ENCODE data around the gene ZBTB39.
"Not testable (repeated sequence)": the region's sequence is repeated elsewhere in the genome, so short reads cannot be mapped to it uniquely, and the experiment has no call there.

The ZBTB39 gene

DNA sequence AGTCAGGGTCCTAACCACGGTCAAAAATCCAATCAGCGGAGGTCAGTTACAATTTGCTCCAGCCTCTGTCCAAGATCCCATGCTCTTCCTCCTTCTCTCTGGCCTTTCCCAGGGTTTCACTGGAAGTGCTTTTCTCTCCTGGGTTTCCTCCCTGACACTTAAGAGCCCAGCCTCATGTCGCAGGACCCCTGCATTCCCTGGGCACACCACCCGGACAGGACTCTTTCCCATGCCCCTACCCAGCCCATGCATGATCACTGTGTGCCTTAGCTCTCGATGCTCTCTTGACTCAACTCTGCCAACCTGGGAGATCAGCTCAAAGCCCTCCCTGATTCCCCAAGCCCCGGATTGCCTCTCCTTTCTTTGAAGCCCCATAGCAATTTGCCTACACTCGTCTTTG lies 25.4 kb upstream of the ZBTB39 start:
- no peak overlapping the region for H3K9ac ChIP-seq (ENCODE audit: low read length)
- no peak overlapping the region for H3K27ac ChIP-seq (ENCODE audit: low read depth, low read length)
- H3K27me3 ChIP-seq (ENCODE audit: control insufficient read depth, insufficient read depth, low read length): no peaks in the 10 kb centered on the region
- H3K9me3 ChIP-seq (ENCODE audit: control insufficient read depth, insufficient read depth, low read depth, low read length): no peaks in the 10 kb centered on the region
- no peak overlapping the region for H3K4me3 ChIP-seq (ENCODE audit: low read depth, low read length)
- peaks cover 20% of the 10 kb centered on the region for H3K4me1 ChIP-seq (ENCODE audit: control insufficient read depth, insufficient read depth, low read length)
- H3K36me3 ChIP-seq (ENCODE audit: control insufficient read depth, insufficient read depth, low read length): no peaks in the 10 kb centered on the region

DNA sequence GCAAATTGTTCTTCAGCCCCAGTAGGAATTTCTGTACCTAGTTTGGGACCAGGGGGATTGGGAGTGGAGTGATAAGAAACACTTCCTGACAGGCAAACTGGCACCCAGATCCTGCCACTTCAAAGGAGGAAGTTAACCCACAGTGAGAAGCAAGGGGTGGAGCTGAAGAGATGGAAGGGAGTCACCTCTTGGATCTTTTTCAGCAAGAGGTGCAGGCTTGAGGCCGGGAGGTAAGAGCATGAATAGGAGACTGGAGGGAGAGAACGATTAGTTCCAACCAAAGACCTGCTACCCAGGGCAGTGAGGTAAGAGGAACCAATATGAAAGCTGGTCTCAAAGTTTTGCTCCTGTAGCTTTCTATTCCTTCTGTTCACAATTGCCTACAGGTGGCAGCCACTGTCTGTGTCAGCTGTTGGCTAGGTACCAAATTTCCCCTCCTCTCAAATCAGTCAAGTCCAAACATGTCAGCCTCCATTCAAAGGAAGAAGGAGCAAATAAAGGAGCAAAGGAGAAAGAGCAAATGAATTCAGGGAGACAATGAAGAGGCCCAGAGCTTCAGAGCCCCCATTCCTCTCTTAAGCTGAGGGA lies 24.9 kb upstream of the ZBTB39 start:
- Histone ChIP-seq H3K36me3 (ENCODE audit: control insufficient read depth, insufficient read depth, low read length) (no peaks in the 10 kb centered on the region), H3K4me3 (ENCODE audit: low read depth, low read length) (no peak overlapping the region), H3K9ac (ENCODE audit: low read length) (no peak overlapping the region), H3K9me3 (ENCODE audit: control insufficient read depth, insufficient read depth, low read depth, low read length) (no peaks in the 10 kb centered on the region), H3K27ac (ENCODE audit: low read depth, low read length) (no peak overlapping the region), H3K4me1 (ENCODE audit: control insufficient read depth, insufficient read depth, low read length) (peaks cover 20% of the 10 kb centered on the region), H3K27me3 (ENCODE audit: control insufficient read depth, insufficient read depth, low read length) (no peaks in the 10 kb centered on the region)

DNA sequence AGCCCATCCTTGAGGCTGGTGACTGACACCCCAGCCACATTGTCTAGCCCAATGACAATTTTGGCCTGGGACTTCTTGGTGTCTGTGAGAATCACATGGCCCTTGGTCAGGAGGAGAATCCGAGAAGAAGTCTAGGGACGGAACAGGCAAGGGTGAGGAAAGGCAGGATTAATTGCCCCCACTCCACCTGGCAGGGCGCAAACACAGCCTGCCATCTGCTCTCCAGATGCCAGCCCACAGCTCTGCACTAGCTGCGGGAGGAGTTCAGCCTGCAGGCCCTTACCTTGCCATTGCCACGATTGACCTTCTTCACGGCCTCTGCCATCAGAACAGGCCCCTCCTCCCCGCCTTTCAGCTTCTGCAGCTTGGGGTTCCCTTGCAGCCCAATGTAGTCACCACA lies 23.1 kb upstream of the ZBTB39 start:
- Histone ChIP-seq H3K9me3 (ENCODE audit: control insufficient read depth, insufficient read depth, low read depth, low read length) (no peaks in the 10 kb centered on the region), H3K27me3 (ENCODE audit: control insufficient read depth, insufficient read depth, low read length) (no peaks in the 10 kb centered on the region), H3K27ac (ENCODE audit: low read depth, low read length) (no peak overlapping the region), H3K9ac (ENCODE audit: low read length) (no peak overlapping the region), H3K36me3 (ENCODE audit: control insufficient read depth, insufficient read depth, low read length) (no peaks in the 10 kb centered on the region), H3K4me3 (ENCODE audit: low read depth, low read length) (no peak overlapping the region), H3K4me1 (ENCODE audit: control insufficient read depth, insufficient read depth, low read length) (peaks cover 20% of the 10 kb centered on the region)

GRCh38 chr12:57027805-57028153 lies 21.4 kb upstream of the ZBTB39 start:
- Histone ChIP-seq H3K4me3 (ENCODE audit: low read depth, low read length) (no peak overlapping the region), H3K27ac (ENCODE audit: low read depth, low read length) (no peak overlapping the region), H3K9me3 (ENCODE audit: control insufficient read depth, insufficient read depth, low read depth, low read length) (no peaks in the 10 kb centered on the region), H3K36me3 (ENCODE audit: control insufficient read depth, insufficient read depth, low read length) (no peaks in the 10 kb centered on the region), H3K9ac (ENCODE audit: low read length) (no peak overlapping the region), H3K4me1 (ENCODE audit: control insufficient read depth, insufficient read depth, low read length) (peaks cover 20% of the 10 kb centered on the region), H3K27me3 (ENCODE audit: control insufficient read depth, insufficient read depth, low read length) (no peaks in the 10 kb centered on the region)

DNA sequence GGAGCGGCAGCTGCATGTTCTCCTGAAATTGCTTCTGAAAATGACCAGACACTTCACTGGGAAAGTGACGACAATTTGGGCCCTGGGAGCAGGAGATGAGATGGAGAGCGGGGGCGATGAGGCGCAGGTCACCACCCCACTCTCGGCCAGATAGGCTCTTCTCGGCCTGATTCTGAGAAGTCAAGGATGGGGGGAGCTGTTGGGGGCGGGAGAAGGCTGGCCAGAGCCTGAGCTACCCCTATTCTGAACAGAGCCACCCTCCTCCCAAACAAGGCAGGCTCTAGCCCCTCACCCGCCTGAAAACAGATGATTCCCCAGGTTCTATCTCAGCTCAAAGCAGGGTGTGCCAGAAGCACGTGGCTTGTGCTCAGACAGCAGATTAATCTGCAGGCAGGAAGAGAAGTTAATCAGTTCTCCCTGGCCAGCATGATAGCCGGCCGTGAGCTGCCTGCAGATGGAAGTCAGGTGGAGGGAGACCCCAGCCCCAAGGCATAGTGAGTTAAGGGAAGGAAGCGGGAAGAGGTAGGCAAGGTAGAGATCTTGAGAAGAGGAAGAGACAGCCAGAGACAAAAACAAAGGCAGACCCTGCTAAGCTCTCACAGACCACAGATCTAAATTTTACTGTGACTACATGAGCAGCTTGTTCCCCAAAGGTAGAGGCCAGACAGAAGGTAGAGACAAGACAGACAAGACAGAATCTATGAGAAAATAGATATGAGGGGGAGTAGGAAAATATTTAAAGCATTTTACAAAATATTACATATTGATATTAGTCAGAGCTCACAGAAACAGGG lies 20.9 kb upstream of the ZBTB39 start:
- no peak overlapping the region for H3K27ac ChIP-seq (ENCODE audit: low read depth, low read length)
- peaks cover 20% of the 10 kb centered on the region for H3K4me1 ChIP-seq (ENCODE audit: control insufficient read depth, insufficient read depth, low read length)
- no peak overlapping the region for H3K4me3 ChIP-seq (ENCODE audit: low read depth, low read length)
- H3K9ac ChIP-seq (ENCODE audit: low read length): no peak overlapping the region
- H3K36me3 ChIP-seq (ENCODE audit: control insufficient read depth, insufficient read depth, low read length): no peaks in the 10 kb centered on the region
- H3K27me3 ChIP-seq (ENCODE audit: control insufficient read depth, insufficient read depth, low read length): no peaks in the 10 kb centered on the region
- no peaks in the 10 kb centered on the region for H3K9me3 ChIP-seq (ENCODE audit: control insufficient read depth, insufficient read depth, low read depth, low read length)

GRCh38 chr12:57025196-57025595 lies 18.9 kb upstream of the ZBTB39 start:
- H3K27ac ChIP-seq (ENCODE audit: low read depth, low read length): no peak overlapping the region
- H3K4me3 ChIP-seq (ENCODE audit: low read depth, low read length): no peak overlapping the region
- H3K9ac ChIP-seq (ENCODE audit: low read length): no peak overlapping the region
- peaks cover 12% of the 10 kb centered on the region for H3K4me1 ChIP-seq (ENCODE audit: control insufficient read depth, insufficient read depth, low read length)
- no peaks in the 10 kb centered on the region for H3K36me3 ChIP-seq (ENCODE audit: control insufficient read depth, insufficient read depth, low read length)
- H3K9me3 ChIP-seq (ENCODE audit: control insufficient read depth, insufficient read depth, low read depth, low read length): no peaks in the 10 kb centered on the region
- H3K27me3 ChIP-seq (ENCODE audit: control insufficient read depth, insufficient read depth, low read length): no peaks in the 10 kb centered on the region

- H3K4me3 ChIP-seq (ENCODE audit: low read depth, low read length); H3K9me3 ChIP-seq (ENCODE audit: control insufficient read depth, insufficient read depth, low read depth, low read length); H3K9ac ChIP-seq (ENCODE audit: low read length); H3K27ac ChIP-seq (ENCODE audit: low read depth, low read length); H3K36me3 ChIP-seq (ENCODE audit: control insufficient read depth, insufficient read depth, low read length); H3K4me1 ChIP-seq (ENCODE audit: control insufficient read depth, insufficient read depth, low read length); H3K27me3 ChIP-seq (ENCODE audit: control insufficient read depth, insufficient read depth, low read length): not testable (repeated sequence)
Measured at GRCh38 chr12:57022324-57022723, 16.0 kb upstream of the ZBTB39 start.

DNA sequence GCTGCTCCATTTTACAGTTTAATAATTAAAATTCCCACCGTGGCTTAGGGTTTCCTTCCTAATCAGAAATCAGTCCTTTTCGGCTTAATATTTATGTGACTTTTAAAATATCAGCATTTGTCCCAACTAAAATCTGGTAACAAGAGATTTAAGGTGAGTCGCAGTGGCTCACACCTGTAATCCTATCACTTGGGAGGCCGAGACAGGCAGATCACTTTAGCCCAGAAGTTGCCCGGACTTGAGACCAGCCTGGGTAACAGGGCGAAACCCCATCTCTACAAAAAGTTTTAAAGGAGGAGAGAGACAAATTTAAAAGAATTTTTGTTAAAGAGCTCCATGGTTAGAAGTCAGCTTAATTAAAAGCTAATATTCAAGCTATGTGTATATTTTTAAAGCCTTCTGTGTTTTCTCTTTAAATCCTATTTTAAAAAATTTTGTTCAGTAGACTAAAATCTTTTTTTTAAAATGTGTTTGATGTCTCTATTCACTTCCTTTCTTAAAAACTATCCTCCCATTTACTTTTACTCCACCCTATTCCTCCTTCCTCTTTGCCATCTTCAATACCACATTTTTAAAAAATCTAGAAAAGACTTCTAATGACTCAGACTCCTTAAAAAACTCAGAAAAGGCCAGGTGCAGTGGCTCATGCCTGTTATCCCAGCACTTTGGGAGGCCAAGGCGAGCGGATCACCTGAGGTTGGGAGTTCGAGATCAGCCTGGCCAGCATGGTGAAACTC lies 13.8 kb upstream of the ZBTB39 start:
- Histone ChIP-seq H3K4me3 (ENCODE audit: low read depth, low read length) (no peak overlapping the region), H3K27ac (ENCODE audit: low read depth, low read length) (no peak overlapping the region), H3K9me3 (ENCODE audit: control insufficient read depth, insufficient read depth, low read depth, low read length) (no peaks in the 10 kb centered on the region), H3K36me3 (ENCODE audit: control insufficient read depth, insufficient read depth, low read length) (no peaks in the 10 kb centered on the region), H3K27me3 (ENCODE audit: control insufficient read depth, insufficient read depth, low read length) (no peaks in the 10 kb centered on the region), H3K9ac (ENCODE audit: low read length) (no peak overlapping the region), H3K4me1 (ENCODE audit: control insufficient read depth, insufficient read depth, low read length) (peaks cover 4% of the 10 kb centered on the region)

GRCh38 chr12:57018906-57019305 lies 12.6 kb upstream of the ZBTB39 start:
- Histone ChIP-seq H3K27me3 (ENCODE audit: control insufficient read depth, insufficient read depth, low read length) (no peaks in the 10 kb centered on the region), H3K4me3 (ENCODE audit: low read depth, low read length) (no peak overlapping the region), H3K27ac (ENCODE audit: low read depth, low read length) (no peak overlapping the region)

GRCh38 chr12:57018353-57018752 lies 12.0 kb upstream of the ZBTB39 start:
- not testable (repeated sequence) for H3K9me3 ChIP-seq (ENCODE audit: control insufficient read depth, insufficient read depth, low read depth, low read length); H3K4me3 ChIP-seq (ENCODE audit: low read depth, low read length); H3K27ac ChIP-seq (ENCODE audit: low read depth, low read length); H3K4me1 ChIP-seq (ENCODE audit: control insufficient read depth, insufficient read depth, low read length); H3K9ac ChIP-seq (ENCODE audit: low read length); H3K27me3 ChIP-seq (ENCODE audit: control insufficient read depth, insufficient read depth, low read length); H3K36me3 ChIP-seq (ENCODE audit: control insufficient read depth, insufficient read depth, low read length)

More at GRCh38 chr12:57018906-57019305, 12.6 kb upstream of the ZBTB39 start:
- no peak overlapping the region for H3K9ac ChIP-seq (ENCODE audit: low read length)
- no peaks in the 10 kb centered on the region for H3K9me3 ChIP-seq (ENCODE audit: control insufficient read depth, insufficient read depth, low read depth, low read length)
- no peaks in the 10 kb centered on the region for H3K36me3 ChIP-seq (ENCODE audit: control insufficient read depth, insufficient read depth, low read length)
- peaks cover 4% of the 10 kb centered on the region for H3K4me1 ChIP-seq (ENCODE audit: control insufficient read depth, insufficient read depth, low read length)

- H3K9ac ChIP-seq (ENCODE audit: low read length): no peak within 1 kb of the TSS
- no peaks in the 10 kb centered on the region for H3K27me3 ChIP-seq (ENCODE audit: control insufficient read depth, insufficient read depth, low read length)
- H3K4me3 ChIP-seq (ENCODE audit: low read depth, low read length): peak within 1 kb of the TSS; percentile 42
- no peaks in the 10 kb centered on the region for H3K9me3 ChIP-seq (ENCODE audit: control insufficient read depth, insufficient read depth, low read depth, low read length)
- H3K36me3 ChIP-seq (ENCODE audit: control insufficient read depth, insufficient read depth, low read length): no peaks in the 10 kb centered on the region
- H3K4me1 ChIP-seq (ENCODE audit: control insufficient read depth, insufficient read depth, low read length): peaks cover 4% of the 10 kb centered on the region
- H3K27ac ChIP-seq (ENCODE audit: low read depth, low read length): no peak within 1 kb of the TSS
Measured at GRCh38 chr12:57016348-57016747, 10.0 kb upstream of the ZBTB39 start, which contains the start of gene TAC3. TSS of gene TAC3 (minus strand) at chr12:57016529. CDS start at chr12:57015797, 732 bp downstream.
